Activated CD8-positive, alpha-beta T cell treated with anti-CD3 and anti-CD28 coated beads for 36 hours (primary cell): Measurements from ENCODE around the gene PCSK2. TPM values are rescaled to one million over a fixed set of nuclear protein-coding genes. Genes with fewer than 3 reads are reported as not detected.

Experiments used
- ATAC-seq: fragments of 200-7000 bp; cut with Tn5 transposase; one replicate; pipeline ENCODE4 v1.10.0; 2021; ENCODE audit warnings: mild to moderate bottlenecking, moderate library complexity
- CTCF ChIA-PET: fragments of 350-600 bp; sonication (Branson Sonifier 250); formaldehyde crosslinking; loops from one replicate; lab custom pipeline; 2021; ENCODE audit warnings: antibody characterized with exemption; lab: Charles Lee
- POLR2A ChIA-PET: fragments of 350-600 bp; sonication (Branson Sonifier 250); formaldehyde crosslinking; loops from one replicate; lab custom pipeline; 2021; ENCODE audit warnings: antibody characterized with exemption; lab: Charles Lee
- DNase-seq: peaks from one replicate; pipeline ENCODE4 v3.0.0-alpha.2; 2020
- H3K27ac Mint-ChIP-seq: one replicate; pipeline ENCODE4 v1.8.0; 2021; ENCODE audit warnings: mild to moderate bottlenecking, mixed read lengths
- H3K27me3 Mint-ChIP-seq: one replicate; pipeline ENCODE4 v1.8.0; 2021; ENCODE audit warnings: mixed read lengths
- H3K36me3 Mint-ChIP-seq: one replicate; pipeline ENCODE4 v1.8.0; 2021; ENCODE audit warnings: low read depth, mixed read lengths
- H3K4me1 Mint-ChIP-seq: one replicate; pipeline ENCODE4 v1.8.0; 2021; ENCODE audit warnings: low read depth, mixed read lengths
- H3K4me3 Mint-ChIP-seq: one replicate; pipeline ENCODE4 v1.8.0; 2021; ENCODE audit warnings: mild to moderate bottlenecking, moderate library complexity, mixed read lengths
- H3K9me3 Mint-ChIP-seq: one replicate; pipeline ENCODE4 v1.8.0; 2021; ENCODE audit warnings: mixed read lengths
- intact Hi-C: fragments of 100-400 bp; cut with micrococcal nuclease; formaldehyde crosslinking; loops from one replicate; pipeline ENCODE4 v1.10.0; 2022
- total RNA-seq, 2 experiments: library from RNA; stranded (reverse); gene quantifications; one replicate each; pipeline ENCODE4 v1.2.3, GENCODE V29; 2021
- TF ChIP-seq, protein P1 (sequence below): fragments of 200-600 bp; IDR thresholded peaks from one replicate; pipeline ENCODE4 v1.8.0; 2022; ENCODE audit warnings: antibody characterized with exemption, mild to moderate bottlenecking

Gene PCSK2
- total RNA-seq, 2 experiments from 2014 or later, result not detected

GRCh38 chr20:17465236-17465635 lies 238.4 kb downstream of the PCSK2 start:
- CTCF ChIA-PET, result no interaction called here
- intact Hi-C loops, result no loop called here
- no peaks in the 10 kb centered on the region for H3K36me3 Mint-ChIP-seq
- H3K9me3 Mint-ChIP-seq, result peaks cover 2% of the 10 kb centered on the region
- peaks cover 4% of the 10 kb centered on the region for H3K4me1 Mint-ChIP-seq
- POLR2A ChIA-PET, result no interaction called here
- ATAC-seq (no peak), DNase-seq (no peak)
- no peaks in the 10 kb centered on the region for H3K27me3 Mint-ChIP-seq
- H3K27ac Mint-ChIP-seq, result no peak overlapping the region
- H3K4me3 Mint-ChIP-seq, result no peak overlapping the region
- TF ChIP-seq, protein P1, sequence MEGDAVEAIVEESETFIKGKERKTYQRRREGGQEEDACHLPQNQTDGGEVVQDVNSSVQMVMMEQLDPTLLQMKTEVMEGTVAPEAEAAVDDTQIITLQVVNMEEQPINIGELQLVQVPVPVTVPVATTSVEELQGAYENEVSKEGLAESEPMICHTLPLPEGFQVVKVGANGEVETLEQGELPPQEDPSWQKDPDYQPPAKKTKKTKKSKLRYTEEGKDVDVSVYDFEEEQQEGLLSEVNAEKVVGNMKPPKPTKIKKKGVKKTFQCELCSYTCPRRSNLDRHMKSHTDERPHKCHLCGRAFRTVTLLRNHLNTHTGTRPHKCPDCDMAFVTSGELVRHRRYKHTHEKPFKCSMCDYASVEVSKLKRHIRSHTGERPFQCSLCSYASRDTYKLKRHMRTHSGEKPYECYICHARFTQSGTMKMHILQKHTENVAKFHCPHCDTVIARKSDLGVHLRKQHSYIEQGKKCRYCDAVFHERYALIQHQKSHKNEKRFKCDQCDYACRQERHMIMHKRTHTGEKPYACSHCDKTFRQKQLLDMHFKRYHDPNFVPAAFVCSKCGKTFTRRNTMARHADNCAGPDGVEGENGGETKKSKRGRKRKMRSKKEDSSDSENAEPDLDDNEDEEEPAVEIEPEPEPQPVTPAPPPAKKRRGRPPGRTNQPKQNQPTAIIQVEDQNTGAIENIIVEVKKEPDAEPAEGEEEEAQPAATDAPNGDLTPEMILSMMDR, result no peak

GRCh38 chr20:17466641-17467040 lies 239.8 kb downstream of the PCSK2 start:
- H3K4me3 Mint-ChIP-seq, result no peak overlapping the region
- H3K4me1 Mint-ChIP-seq, result no peaks in the 10 kb centered on the region

GRCh38 chr20:17467120-17467655 lies 240.3 kb downstream of the PCSK2 start:
- TF ChIP-seq, protein P1, result no peak
- intact Hi-C loops, result no loop called here
- no peak overlapping the region for H3K4me3 Mint-ChIP-seq
- H3K27ac Mint-ChIP-seq, result no peak overlapping the region
- no peaks in the 10 kb centered on the region for H3K9me3 Mint-ChIP-seq
- H3K4me1 Mint-ChIP-seq, result no peaks in the 10 kb centered on the region
- ChIA-PET CTCF (no interaction called here), POLR2A (no interaction called here)
- no peak for ATAC-seq
- no peak for DNase-seq
- no peaks in the 10 kb centered on the region for H3K36me3 Mint-ChIP-seq
- H3K27me3 Mint-ChIP-seq, result no peaks in the 10 kb centered on the region

More at GRCh38 chr20:17466641-17467040, 239.8 kb downstream of the PCSK2 start:
- no peak for ATAC-seq
- CTCF ChIA-PET, result no interaction called here
- TF ChIP-seq, protein P1, result no peak
- H3K9me3 Mint-ChIP-seq, result no peaks in the 10 kb centered on the region
- H3K27ac Mint-ChIP-seq, result no peak overlapping the region
- POLR2A ChIA-PET, result interaction anchor here (0.5 kb wide), 1 partner anchor 26 kb away, joined by 3 read pairs; no protein-coding TSS in a partner anchor
- H3K36me3 Mint-ChIP-seq, result no peaks in the 10 kb centered on the region
- DNase-seq, result no peak
- H3K27me3 Mint-ChIP-seq, result no peaks in the 10 kb centered on the region
- intact Hi-C loops, result no loop called here

DNA sequence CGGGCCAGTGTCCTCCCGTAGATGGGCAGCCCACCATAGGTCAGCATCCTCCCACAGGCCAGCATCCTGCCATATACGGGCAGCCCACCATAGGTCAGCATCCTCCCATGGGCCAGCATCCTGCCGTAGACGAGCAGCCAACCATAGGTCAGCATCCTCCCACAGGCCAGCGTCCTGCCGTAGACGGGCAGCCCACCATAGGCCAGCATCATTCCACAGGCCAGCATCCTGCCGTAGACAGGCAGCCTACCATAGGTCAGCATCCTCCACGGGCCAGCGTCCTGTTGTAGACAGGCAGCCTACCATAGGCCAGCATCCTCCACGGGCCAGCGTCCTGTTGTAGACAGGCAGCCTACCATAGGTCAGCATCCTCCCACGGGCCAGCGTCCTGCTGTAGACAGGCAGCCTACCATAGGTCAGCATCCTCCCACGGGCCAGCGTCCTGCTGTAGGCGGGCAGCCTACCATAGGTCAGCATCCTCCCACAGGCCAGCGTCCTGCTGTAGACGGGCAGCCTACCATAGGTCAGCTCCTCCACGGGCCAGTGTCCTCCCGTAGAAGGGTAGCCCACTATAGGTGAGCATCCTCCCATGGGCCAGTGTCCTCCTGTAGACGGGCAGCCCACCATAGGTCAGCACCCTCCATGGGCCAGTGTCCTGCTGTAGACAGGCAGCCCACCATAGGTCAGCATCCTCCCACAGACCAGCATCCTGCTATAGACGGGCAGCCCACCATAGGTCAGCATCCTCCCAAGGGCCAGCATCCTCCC lies 241.4 kb downstream of the PCSK2 start:
- Mint-ChIP-seq H3K4me1 (no peaks in the 10 kb centered on the region), H3K36me3 (no peaks in the 10 kb centered on the region), H3K9me3 (no peaks in the 10 kb centered on the region), H3K27ac (no peak overlapping the region), H3K27me3 (no peaks in the 10 kb centered on the region), H3K4me3 (no peak overlapping the region)
- no peak for ATAC-seq
- ChIA-PET POLR2A (no interaction called here), CTCF (interaction anchor here (1.2 kb wide), 1 partner anchor 36 kb away, joined by 4 read pairs; no protein-coding TSS in a partner anchor)
- TF ChIP-seq, protein P1, result no peak
- intact Hi-C loops, result no loop called here
- DNase-seq, result no peak
